ENCODE data around the gene MSH5.

MSH5 gene

GRCh38 chr6:31730631-31731086, 9.1 kb upstream of the MSH5 start:
- no peak for DNase-seq

GRCh38 chr6:31732029-31732428, 7.8 kb upstream of the MSH5 start:
- no peak for DNase-seq

- DNase-seq = no peak
Measured at GRCh38 chr6:31733734-31734133, 6.1 kb upstream of the MSH5 start.

DNA sequence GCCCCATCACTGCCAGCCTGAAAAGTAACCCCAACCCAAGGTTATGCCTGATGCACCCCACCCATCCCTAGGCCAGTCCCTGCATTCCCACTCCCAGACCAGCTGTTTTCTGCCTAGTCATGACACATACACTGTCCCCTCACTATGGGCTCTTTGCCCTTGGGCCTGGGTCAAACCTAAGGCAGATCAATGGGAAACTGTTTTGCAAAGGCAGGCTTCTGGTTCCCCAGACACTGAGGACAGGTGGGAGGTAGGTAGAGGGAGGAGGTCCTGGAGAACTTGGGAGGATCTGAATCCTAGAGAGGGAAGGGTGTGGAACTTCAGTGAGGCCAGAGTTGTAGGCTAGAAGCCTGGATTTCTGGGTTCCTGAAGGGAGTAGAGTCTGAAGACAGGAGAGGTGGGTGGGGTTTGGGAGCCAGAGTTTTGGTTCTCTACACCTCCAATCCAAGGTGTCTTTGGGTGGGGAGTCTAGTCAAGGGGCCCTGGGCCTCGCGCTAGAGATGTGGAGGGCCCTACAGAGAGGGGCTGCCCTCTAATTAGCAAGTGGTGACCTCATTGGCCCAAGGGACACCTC, 5.5 kb upstream of the MSH5 start:
- no peak for DNase-seq

GRCh38 chr6:31734821-31735406, 4.9 kb upstream of the MSH5 start:
- peak; percentile 23 for DNase-seq

- peak; percentile 71 for DNase-seq
Measured at GRCh38 chr6:31736021-31736767, 3.6 kb upstream of the MSH5 start, which contains the start of gene CLIC1. Gene CLIC1, minus strand, starts transcription at chr6:31736530. Its CDS starts 230 bp downstream, at chr6:31736300.

DNA sequence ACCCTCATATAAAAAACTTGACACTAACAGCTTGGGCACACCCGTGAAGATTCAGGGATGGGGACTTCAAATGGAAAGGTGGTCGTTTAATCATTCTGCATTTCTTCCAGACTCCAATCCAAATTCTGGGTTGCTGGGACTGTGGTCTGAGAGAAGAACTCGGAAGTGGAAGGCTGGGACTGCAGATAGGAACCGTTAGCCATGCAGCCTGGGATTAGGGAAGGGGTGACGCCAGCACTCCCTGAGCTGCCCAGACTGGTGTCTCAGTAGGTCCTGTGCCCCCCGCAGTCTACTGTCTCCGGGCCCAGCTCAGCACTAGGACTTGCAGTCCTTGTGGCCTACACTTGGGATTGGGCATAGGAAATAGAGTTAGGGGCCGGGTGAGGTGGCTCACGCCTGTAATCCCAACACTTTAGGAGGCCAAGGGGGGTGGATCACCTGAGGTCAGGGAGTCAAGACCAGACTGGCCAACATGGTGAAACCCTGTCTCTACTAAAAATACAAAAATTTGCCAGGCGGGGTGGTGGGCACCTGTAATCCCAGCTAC, 3.0 kb upstream of the MSH5 start:
- DNase-seq = no peak

DNA sequence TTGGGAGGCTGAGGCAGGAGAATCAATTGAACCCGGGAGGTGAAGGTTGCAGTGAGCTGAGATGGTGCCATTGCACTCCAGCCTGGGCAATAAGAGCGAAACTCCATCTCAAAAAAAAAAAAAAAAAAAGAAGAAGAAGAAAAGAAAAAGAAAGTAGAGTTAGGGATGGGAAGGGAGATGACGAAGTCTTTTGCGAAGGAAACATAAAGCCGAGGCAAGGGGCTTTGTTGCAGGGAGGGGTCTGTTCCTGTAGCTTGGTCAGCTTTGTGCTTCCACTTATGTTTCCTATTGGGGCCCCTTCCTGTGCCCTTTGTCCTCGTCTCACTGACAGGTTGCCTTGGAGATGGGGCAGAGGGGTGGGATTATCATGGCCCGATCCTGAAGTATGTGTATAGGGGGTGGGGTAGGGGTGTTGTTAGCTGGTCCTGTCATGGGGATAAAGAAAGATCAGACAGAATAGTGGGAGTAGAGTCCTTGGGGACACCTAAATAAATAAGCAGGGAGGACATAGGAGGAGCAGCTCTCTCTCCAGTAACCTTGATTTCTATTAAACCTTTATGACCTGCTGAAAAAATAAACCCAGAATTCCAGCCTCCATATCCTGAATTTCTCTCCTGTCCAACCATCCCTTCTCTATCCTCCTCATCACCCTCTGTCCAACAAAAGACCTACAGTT, 2.4 kb upstream of the MSH5 start:
- DNase-seq = peak; percentile 55

DNA sequence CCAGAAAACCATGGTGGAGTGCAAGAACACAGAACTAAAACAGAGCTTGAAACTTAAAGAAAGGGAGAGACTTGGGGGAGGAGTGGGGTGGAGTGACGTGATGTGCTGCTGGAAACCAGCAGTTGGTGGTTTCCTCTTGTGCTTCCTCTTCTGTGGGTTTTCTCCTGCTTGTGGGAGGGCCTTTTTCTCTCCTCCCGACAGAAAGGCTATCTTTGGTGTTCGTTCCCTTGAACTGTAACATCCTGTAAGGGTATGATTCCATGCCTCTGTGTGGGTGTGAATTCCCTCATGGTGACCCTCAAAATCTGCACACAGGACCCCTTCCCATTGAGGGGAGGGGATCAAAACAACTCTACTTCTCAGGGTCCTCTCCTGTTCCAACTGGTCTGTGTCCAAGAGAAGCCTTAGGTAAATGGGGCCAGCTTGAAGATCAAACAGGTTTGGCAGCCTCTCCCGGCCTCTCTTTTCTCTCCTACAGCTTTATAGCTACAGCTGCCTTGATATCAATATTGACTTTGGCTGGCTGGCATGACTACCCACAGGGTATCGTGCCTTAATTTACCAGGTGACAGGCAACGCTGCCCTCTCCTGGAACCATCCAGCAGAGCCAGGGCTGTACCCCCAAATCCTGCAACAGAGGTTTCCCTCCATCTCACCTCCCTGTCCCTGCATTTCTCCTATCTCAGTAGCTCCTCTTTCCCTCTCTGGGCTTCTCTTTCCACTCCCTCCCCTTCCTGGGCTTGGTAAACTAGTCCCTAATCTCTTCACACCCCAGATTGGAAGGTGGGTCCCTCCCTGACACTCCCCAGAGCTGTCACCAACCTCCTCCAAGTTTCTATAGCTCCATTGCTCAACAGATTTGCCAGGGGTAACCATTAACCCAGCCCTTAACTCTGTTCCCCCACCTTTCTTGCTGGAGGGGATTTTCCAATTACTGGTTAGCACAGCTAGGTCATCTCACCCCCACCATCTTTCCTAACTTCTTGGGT, 1.5 kb upstream of the MSH5 start:
- peak; percentile 49 for DNase-seq

DNA sequence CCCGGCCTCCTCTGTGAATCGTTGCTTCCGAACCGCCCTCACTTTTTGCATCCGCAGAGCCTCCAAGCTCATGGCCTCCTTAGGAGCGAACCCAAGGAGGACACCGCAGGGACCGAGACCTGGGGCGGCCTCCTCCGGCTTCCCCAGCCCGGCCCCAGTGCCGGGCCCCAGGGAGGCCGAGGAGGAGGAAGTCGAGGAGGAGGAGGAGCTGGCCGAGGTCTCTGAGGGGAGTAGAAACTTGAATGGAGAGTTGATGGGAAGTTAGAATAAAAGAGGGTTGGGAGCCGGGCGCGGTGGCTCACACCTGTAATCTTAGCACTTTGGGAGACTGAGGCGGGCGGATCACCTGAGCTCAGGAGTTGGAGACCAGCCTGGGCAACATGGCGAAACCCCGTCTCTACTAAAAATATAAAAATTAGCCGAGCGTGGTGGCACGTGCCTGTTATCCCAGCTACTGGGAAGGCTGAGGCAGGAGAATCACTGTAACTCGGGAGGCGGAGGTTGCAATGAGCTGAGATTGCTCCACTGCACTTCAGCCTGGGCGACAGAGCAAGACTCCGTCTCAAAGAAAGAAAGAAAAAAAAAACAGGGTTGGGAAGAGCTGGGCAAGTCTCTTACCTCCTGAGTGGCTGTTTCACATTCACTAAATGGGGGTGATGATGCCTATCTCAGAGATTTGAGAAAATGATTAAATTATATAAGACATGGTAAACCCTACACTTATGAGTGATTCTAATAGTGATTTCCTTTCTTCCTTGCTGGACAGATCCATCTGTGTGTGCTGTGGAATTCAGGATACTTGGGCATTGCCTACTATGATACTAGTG, 805 bp downstream of the MSH5 start:
- DNase-seq = no peak

GRCh38 chr6:31741815-31742214, 2.0 kb downstream of the MSH5 start:
- no peak for DNase-seq

DNA sequence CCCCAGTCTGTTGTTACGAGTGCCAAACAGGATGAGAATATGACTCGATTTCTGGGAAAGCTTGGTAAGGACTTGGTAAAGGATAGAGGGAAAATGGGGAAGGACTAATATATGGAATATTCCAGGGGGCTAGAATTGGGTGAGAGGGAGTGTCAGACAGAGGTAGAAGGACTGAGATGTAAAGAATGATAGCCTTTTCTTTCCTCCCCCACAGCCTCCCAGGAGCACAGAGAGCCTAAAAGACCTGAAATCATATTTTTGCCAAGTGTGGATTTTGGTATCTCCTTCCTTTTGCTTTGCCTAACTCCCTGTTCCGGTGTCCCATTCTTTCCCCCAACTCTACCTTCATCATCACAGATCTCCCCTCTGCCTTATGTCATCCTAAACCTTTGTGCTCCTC, 3.1 kb downstream of the MSH5 start:
- DNase-seq = no peak

GRCh38 chr6:31744422-31744821, 4.6 kb downstream of the MSH5 start:
- DNase-seq = no peak

GRCh38 chr6:31749301-31750036, 9.7 kb downstream of the MSH5 start:
- DNase-seq = no peak

DNA sequence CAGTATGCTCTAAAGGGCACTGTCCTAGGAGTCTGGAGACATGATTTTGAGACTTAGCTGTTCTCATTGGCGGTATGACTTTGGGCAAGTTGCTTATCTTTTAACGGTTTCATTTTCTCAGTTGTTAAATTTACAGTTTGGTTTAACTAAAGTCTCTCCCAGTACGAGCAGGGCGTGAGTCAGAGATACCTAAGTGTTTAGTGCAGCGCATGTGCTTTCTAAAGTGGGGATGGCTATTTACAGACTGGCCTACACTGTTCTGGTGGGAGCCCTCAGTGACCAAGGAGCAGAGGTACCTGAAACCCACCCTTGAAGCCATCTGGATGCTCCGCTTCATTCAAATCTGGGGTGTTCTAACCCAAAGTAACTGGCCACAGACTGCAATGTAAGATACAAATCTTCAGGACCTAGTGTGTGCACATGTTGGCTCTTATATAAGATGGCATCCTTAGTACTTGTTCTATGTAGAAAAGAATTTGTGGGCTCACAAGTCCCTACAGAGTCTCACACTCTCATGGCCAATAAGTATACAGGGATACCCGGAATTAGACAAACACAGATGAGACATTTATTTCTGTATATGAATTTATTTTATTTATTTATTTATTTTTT, 10.7 kb downstream of the MSH5 start:
- DNase-seq = no peak

- DNase-seq = no peak
Measured at GRCh38 chr6:31752739-31753319, 13.0 kb downstream of the MSH5 start.

DNA sequence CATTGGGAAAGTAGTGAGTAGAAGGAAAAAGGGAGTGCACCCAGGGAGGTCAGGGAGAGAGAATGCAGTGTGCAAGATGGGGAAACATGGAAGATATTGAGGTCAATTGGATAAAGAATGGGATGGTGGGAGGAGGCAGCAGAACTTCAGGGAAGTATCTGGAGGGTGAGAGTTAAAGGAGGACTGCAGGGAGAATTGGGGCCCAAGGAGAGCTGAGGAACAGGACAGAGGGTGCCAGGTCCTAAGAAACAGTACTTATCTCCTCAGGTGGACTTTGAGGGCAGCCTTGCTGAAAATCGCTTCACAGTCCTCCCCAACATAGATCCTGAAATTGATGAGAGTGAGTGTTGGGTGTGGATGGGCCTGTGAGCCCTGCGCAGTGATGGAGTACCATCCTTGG, 18.5 kb downstream of the MSH5 start:
- no peak for DNase-seq

- no peak for DNase-seq
Measured at GRCh38 chr6:31760790-31761189, 21.0 kb downstream of the MSH5 start.

GRCh38 chr6:31761343-31761742, 21.5 kb downstream of the MSH5 start:
- DNase-seq = no peak

GRCh38 chr6:31762356-31762755, 22.6 kb downstream of the MSH5 start, which contains the start of gene SAPCD1:
Gene SAPCD1, plus strand, starts transcription at chr6:31762656. Its CDS starts 399 bp downstream, at chr6:31763055.
- no peak for DNase-seq

Data from NCI-H2227 treated with DMSO at 0.1 percent for 48 hours (cell line).